GM12878 (cell line): Measurements from ENCODE around the gene IBA57. TPM values are rescaled to one million over a fixed set of nuclear protein-coding genes. Genes with fewer than 3 reads are reported as not detected.

ENCODE experiments used
- ATF3 ChIP-seq: IDR thresholded peaks from 2 replicates; pipeline ENCODE4 v1.6.1; 2011; ENCODE audit warnings: low read depth, mild to moderate bottlenecking, low read length, moderate library complexity, borderline replicate concordance; ENCODE audit errors: extremely low read depth
- CHD2 ChIP-seq: IDR thresholded peaks from 2 replicates; pipeline ENCODE4 v1.6.1; 2011; ENCODE audit warnings: low read depth, low read length, improper control_type of control experiment, borderline replicate concordance
- ETV6 ChIP-seq, 2 experiments: fragments of 450-650 bp in 1 of 2; IDR thresholded peaks in 1 of 2; conservative IDR thresholded peaks in 1 of 2; 2 replicates each; pipeline ENCODE4 v1.6.1; 2014; ENCODE audit warnings: antibody characterized with exemption in 1 of 2, borderline replicate concordance in 1 of 2, low read depth in 1 of 2, mild to moderate bottlenecking in 1 of 2, moderate library complexity in 1 of 2
- HCFC1 ChIP-seq: fragments of 150-350 bp; IDR thresholded peaks from 2 replicates; pipeline ENCODE4 v1.6.1; 2014; ENCODE audit warnings: low read length
- HDAC6 ChIP-seq: fragments of 200-600 bp; sonication (generic); IDR thresholded peaks from one replicate; pipeline ENCODE4 v1.8.0; 2017; ENCODE audit warnings: antibody characterized with exemption; ENCODE audit not compliant: unreplicated experiment
- IRF5 ChIP-seq: fragments of 450-650 bp; IDR thresholded peaks from 2 replicates; pipeline ENCODE4 v1.6.1; 2017; ENCODE audit warnings: borderline replicate concordance
- KDM1A ChIP-seq: fragments of 200-600 bp; sonication (generic); IDR thresholded peaks from 2 replicates; pipeline ENCODE4 v1.6.1; 2016; ENCODE audit warnings: borderline replicate concordance
- NRF1 ChIP-seq: conservative IDR thresholded peaks from 2 replicates; pipeline ENCODE4 v1.6.1; 2011; ENCODE audit warnings: mild to moderate bottlenecking, low read depth, low read length, improper control_type of control experiment
- PAX8 ChIP-seq: fragments of 450-650 bp; IDR thresholded peaks from 2 replicates; pipeline ENCODE4 v1.6.1; 2017; ENCODE audit warnings: mild to moderate bottlenecking, moderate library complexity
- PBX3 ChIP-seq: IDR thresholded peaks from 2 replicates; pipeline ENCODE4 v1.6.1; 2011; ENCODE audit warnings: mild to moderate bottlenecking, low read depth, low read length, moderate library complexity; ENCODE audit not compliant: insufficient replicate concordance
- SMAD1 ChIP-seq: fragments of 450-650 bp; IDR thresholded peaks from 2 replicates; pipeline ENCODE4 v1.6.1; 2018; ENCODE audit warnings: mild to moderate bottlenecking, low read depth; ENCODE audit not compliant: partially characterized antibody
- SREBF1 ChIP-seq: IDR thresholded peaks from 2 replicates; pipeline ENCODE4 v1.6.1; 2012; ENCODE audit warnings: mild to moderate bottlenecking, low read length
- SREBF2 ChIP-seq: IDR thresholded peaks from 2 replicates; pipeline ENCODE4 v1.6.1; 2012; ENCODE audit warnings: mild to moderate bottlenecking, low read length
- SUPT20H ChIP-seq: IDR thresholded peaks from 2 replicates; pipeline ENCODE4 v1.6.1; 2011; ENCODE audit warnings: low read depth, mild to moderate bottlenecking, low read length, moderate library complexity, borderline replicate concordance; ENCODE audit not compliant: control insufficient read depth
- TAF1 ChIP-seq: IDR thresholded peaks from 2 replicates; pipeline ENCODE4 v1.6.1; 2011; ENCODE audit warnings: mild to moderate bottlenecking, low read depth, low read length, borderline replicate concordance
- ZBED1 ChIP-seq: IDR thresholded peaks from 2 replicates; pipeline ENCODE4 v1.6.1; 2016; ENCODE audit warnings: borderline replicate concordance
- ZSCAN29 ChIP-seq: fragments of 450-650 bp; IDR thresholded peaks from 2 replicates; pipeline ENCODE4 v1.6.1; 2017; ENCODE audit warnings: mild to moderate bottlenecking, moderate library complexity
- polyA plus RNA-seq, 11 experiments: library from polyadenylated mRNA; depleted of rRNA in 4 of 11; unstranded in 6 of 11; stranded (reverse) in 5 of 11; fragments of >200 nt; fragmentation: Nextera tagmentation in 4 of 11; fragmentation: Illumina TruSeq in 1 of 11; extraction: Ambion mirVana in 4 of 11; extraction: Trizol in 1 of 11; gene quantifications; 1 replicate in 1 of 11; 2 replicates in 10 of 11; pipeline versions ENCODE4 v1.2.1 to v1.2.3, GENCODE V29; 2011 to 2016; ENCODE audit warnings: inconsistent platforms in 2 of 11, missing spikeins in 2 of 11, low read depth in 1 of 11
- total RNA-seq, 4 experiments: library from RNA; depleted of rRNA in 3 of 4; stranded (reverse); fragments of >200 nt in 3 of 4; fragmentation: Illumina TruSeq in 1 of 4; extraction: Trizol in 1 of 4; gene quantifications; 2 replicates each; pipeline versions ENCODE4 v1.2.1 to v1.2.3, GENCODE V29; 2013 to 2021
- TF ChIP-seq, protein P1 (sequence below): fragments of 450-650 bp; IDR thresholded peaks from 2 replicates; pipeline ENCODE4 v1.6.1; 2016; ENCODE audit warnings: mild to moderate bottlenecking, moderate library complexity, borderline replicate concordance
- TF ChIP-seq, protein P2 (sequence below): fragments of 450-650 bp; formaldehyde crosslinking; IDR thresholded peaks from 2 replicates; pipeline ENCODE4 v1.4.0; 2022; ENCODE audit warnings: mild to moderate bottlenecking, moderate library complexity

IBA57 gene
- total and polyA plus RNA-seq, 10 of the 15 experiments (the other 5 are each of a cell fraction or from before 2014, with no cell fraction given) = 0.51 to 8.6 (median 3.7) TPM

DNA sequence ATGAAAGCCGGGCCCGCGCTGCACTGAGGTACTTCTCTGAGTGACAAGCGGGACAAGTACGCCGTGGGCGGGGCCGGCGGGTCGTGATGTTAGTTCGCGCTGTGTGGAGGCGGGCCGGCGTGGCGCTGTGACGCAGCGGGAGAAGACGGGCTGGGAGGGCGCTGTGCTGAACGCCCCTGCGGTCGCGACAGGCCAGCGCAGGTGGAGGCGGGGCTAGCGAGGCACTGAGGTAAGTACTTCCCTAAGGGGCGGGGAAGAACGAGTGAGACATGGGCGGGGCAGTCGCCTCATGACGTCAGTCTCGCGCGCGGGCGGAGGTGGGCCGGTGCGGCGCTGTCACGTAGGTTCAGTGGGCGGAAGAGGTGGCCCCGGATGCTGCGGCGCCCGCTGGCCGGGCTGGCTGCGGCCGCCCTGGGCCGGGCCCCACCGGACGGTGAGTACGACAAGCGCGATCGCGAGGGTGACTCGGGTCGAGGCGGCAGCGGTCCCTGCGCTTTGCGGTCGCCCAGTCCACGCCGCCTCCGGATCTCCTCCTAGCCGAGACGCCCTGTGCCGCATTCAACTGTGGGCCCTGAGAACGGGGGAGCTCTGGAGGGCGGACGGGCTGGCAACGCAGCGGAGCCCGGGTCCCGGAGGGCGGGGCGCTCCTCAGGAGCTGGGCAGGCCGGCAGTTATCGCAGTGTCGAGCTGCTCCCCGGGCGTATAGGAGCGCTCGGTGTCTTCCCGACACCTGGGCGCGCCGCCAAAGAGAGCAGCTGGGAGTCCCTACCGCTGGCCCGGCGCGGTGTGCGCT is 25.5 kb upstream of the IBA57 start, which contains the start of gene GUK1 (continued):
- TF ChIP-seq KDM1A = no peak
- TF ChIP-seq PAX8 = no peak
- peak; percentile 92 for TF ChIP-seq PBX3
- TF ChIP-seq, protein P1, sequence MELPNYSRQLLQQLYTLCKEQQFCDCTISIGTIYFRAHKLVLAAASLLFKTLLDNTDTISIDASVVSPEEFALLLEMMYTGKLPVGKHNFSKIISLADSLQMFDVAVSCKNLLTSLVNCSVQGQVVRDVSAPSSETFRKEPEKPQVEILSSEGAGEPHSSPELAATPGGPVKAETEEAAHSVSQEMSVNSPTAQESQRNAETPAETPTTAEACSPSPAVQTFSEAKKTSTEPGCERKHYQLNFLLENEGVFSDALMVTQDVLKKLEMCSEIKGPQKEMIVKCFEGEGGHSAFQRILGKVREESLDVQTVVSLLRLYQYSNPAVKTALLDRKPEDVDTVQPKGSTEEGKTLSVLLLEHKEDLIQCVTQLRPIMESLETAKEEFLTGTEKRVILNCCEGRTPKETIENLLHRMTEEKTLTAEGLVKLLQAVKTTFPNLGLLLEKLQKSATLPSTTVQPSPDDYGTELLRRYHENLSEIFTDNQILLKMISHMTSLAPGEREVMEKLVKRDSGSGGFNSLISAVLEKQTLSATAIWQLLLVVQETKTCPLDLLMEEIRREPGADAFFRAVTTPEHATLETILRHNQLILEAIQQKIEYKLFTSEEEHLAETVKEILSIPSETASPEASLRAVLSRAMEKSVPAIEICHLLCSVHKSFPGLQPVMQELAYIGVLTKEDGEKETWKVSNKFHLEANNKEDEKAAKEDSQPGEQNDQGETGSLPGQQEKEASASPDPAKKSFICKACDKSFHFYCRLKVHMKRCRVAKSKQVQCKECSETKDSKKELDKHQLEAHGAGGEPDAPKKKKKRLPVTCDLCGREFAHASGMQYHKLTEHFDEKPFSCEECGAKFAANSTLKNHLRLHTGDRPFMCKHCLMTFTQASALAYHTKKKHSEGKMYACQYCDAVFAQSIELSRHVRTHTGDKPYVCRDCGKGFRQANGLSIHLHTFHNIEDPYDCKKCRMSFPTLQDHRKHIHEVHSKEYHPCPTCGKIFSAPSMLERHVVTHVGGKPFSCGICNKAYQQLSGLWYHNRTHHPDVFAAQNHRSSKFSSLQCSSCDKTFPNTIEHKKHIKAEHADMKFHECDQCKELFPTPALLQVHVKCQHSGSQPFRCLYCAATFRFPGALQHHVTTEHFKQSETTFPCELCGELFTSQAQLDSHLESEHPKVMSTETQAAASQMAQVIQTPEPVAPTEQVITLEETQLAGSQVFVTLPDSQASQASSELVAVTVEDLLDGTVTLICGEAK = no peak
- no peak for TF ChIP-seq ATF3
- TF ChIP-seq, protein P2, sequence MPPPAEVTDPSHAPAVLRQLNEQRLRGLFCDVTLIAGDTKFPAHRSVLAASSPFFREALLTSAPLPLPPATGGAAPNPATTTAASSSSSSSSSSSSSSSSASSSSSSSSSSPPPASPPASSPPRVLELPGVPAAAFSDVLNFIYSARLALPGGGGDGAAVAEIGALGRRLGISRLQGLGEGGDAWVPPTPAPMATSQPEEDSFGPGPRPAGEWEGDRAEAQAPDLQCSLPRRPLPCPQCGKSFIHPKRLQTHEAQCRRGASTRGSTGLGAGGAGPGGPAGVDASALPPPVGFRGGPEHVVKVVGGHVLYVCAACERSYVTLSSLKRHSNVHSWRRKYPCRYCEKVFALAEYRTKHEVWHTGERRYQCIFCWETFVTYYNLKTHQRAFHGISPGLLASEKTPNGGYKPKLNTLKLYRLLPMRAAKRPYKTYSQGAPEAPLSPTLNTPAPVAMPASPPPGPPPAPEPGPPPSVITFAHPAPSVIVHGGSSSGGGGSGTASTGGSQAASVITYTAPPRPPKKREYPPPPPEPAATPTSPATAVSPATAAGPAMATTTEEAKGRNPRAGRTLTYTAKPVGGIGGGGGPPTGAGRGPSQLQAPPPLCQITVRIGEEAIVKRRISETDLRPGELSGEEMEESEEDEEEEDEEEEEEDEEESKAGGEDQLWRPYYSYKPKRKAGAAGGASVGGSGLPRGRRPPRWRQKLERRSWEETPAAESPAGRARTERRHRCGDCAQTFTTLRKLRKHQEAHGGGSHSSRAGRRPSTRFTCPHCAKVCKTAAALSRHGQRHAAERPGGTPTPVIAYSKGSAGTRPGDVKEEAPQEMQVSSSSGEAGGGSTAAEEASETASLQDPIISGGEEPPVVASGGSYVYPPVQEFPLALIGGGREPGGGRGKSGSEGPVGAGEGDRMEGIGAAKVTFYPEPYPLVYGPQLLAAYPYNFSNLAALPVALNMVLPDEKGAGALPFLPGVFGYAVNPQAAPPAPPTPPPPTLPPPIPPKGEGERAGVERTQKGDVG = no peak
- TF ChIP-seq ZSCAN29 = no peak
- no peak for TF ChIP-seq IRF5
- TF ChIP-seq SREBF1 = no peak
- TF ChIP-seq ZBED1 = peak; percentile 99
- TF ChIP-seq HCFC1 = peak; percentile 66
- TF ChIP-seq ETV6 (conservative IDR thresholded peaks at IDR 0.05 in 1 of 2, IDR thresholded peaks at IDR 0.05 in 1 of 2; ENCODE audit: borderline replicate concordance in 1 of 2, low read depth in 1 of 2) = no peak
- no peak for TF ChIP-seq SREBF2
- peak; percentile 89 for TF ChIP-seq CHD2
- no peak for TF ChIP-seq SMAD1
- peak; percentile 53 for TF ChIP-seq TAF1
- no peak for TF ChIP-seq HDAC6
- peak; percentile 37; the same call in 1 of the 2 replicates for TF ChIP-seq NRF1
- TF ChIP-seq SUPT20H = no peak
